GM21723 (cell line): Measurements from ENCODE around the gene MAJIN.

ENCODE experiments used
- ATAC-seq: cut with Tn5 transposase; IDR thresholded peaks from one replicate; pipeline ENCODE4 v1.9.1; 2021; ENCODE audit warnings: mild to moderate bottlenecking, moderate library complexity; ENCODE audit not compliant: unreplicated experiment

The MAJIN gene

GRCh38 chr11:64914123-64914522 is 57.8 kb downstream of the MAJIN start:
- ATAC-seq = no peak

- ATAC-seq = no peak
These were observed 58.7 kb downstream of the MAJIN start for GRCh38 chr11:64913171-64913727.

- no peak for ATAC-seq
These were observed 60.2 kb downstream of the MAJIN start for GRCh38 chr11:64911689-64912088.

GRCh38 chr11:64911142-64911541 is 60.8 kb downstream of the MAJIN start:
- ATAC-seq = no peak

- ATAC-seq = no peak
These were observed 61.3 kb downstream of the MAJIN start for GRCh38 chr11:64910451-64911093.

GRCh38 chr11:64909653-64910343 is 62.1 kb downstream of the MAJIN start:
- no peak for ATAC-seq

- no peak for ATAC-seq
These were observed 63.1 kb downstream of the MAJIN start for GRCh38 chr11:64908766-64909165.

- ATAC-seq = no peak
These were observed 65.6 kb downstream of the MAJIN start for GRCh38 chr11:64906314-64906635.

GRCh38 chr11:64905516-64906313 is 66.2 kb downstream of the MAJIN start:
- no peak for ATAC-seq

- no peak for ATAC-seq
These were observed 68.5 kb downstream of the MAJIN start for GRCh38 chr11:64903291-64903833.

GRCh38 chr11:64902102-64902900 is 69.6 kb downstream of the MAJIN start:
- ATAC-seq = no peak

- ATAC-seq = no peak
These were observed 71.1 kb downstream of the MAJIN start for GRCh38 chr11:64900774-64901173.

GRCh38 chr11:64900263-64900678 is 71.6 kb downstream of the MAJIN start:
- ATAC-seq = no peak

GRCh38 chr11:64898541-64898940 is 73.4 kb downstream of the MAJIN start:
- no peak for ATAC-seq

GRCh38 chr11:64898076-64898445 is 73.8 kb downstream of the MAJIN start:
- no peak for ATAC-seq

- no peak for ATAC-seq
These were observed 74.4 kb downstream of the MAJIN start for GRCh38 chr11:64897381-64898075.

- no peak for ATAC-seq
These were observed 75.4 kb downstream of the MAJIN start for GRCh38 chr11:64896448-64897022.

GRCh38 chr11:64894812-64895452 is 77.0 kb downstream of the MAJIN start:
- ATAC-seq = no peak
